H1 (cell line): ENCODE results near the gene ATP13A2. TPM values are rescaled to one million over a fixed set of nuclear protein-coding genes. Genes with fewer than 3 reads are reported as not detected.

Experiments
- CTCF ChIA-PET: fragments of 300-600 bp; sonication (Branson Sonifier 250); formaldehyde crosslinking; loops from one replicate; lab custom pipeline; 2021; ENCODE audit not compliant: partially characterized antibody; lab: Charles Lee
- POLR2A ChIA-PET: fragments of 300-600 bp; sonication (Branson Sonifier 250); formaldehyde crosslinking; loops from one replicate; lab custom pipeline; 2021; ENCODE audit warnings: inconsistent platforms; ENCODE audit not compliant: partially characterized antibody; lab: Charles Lee
- DNase-seq, 2 experiments: peaks; one replicate each; pipeline versions ENCODE4 v3.0.0 to v3.0.0-alpha.2; 2010 to 2022; ENCODE audit warnings: low spot score in 2 of 2, low read depth in 1 of 2, mixed read lengths in 1 of 2
- FAIRE-seq: peaks from 2 replicates; lab custom pipeline; 2011; peaks lifted over from hg19 to GRCh38; lab: Jason Lieb, UNC
- H2AFZ ChIP-seq: 2 replicates; pipeline ENCODE4 v1.8.1; 2012; ENCODE audit warnings: low read length, inconsistent platforms
- H2AK5ac ChIP-seq: 2 replicates; pipeline ENCODE4 v1.6.1; 2013; ENCODE audit warnings: low read depth, low read length
- H2BK120ac ChIP-seq: replicated peaks from 2 replicates; pipeline ENCODE3; 2013; ENCODE audit warnings: low read depth, low read length, inconsistent platforms
- H2BK12ac ChIP-seq: 2 replicates; pipeline ENCODE4 v1.6.1; 2013; ENCODE audit warnings: low read depth, low read length
- H2BK15ac ChIP-seq: 2 replicates; pipeline ENCODE4 v1.6.1; 2013; ENCODE audit warnings: low read length
- H2BK20ac ChIP-seq: 2 replicates; pipeline ENCODE4 v1.6.1; 2013; ENCODE audit warnings: low read length
- H2BK5ac ChIP-seq: 2 replicates; pipeline ENCODE4 v1.6.1; 2013; ENCODE audit warnings: low read depth, low read length
- H3K14ac ChIP-seq: 2 replicates; pipeline ENCODE4 v1.6.1; 2013; ENCODE audit warnings: inconsistent platforms; ENCODE audit not compliant: insufficient read length
- H3K18ac ChIP-seq: 2 replicates; pipeline ENCODE4 v1.6.1; 2013; ENCODE audit warnings: low read length; ENCODE audit errors: extremely low read depth
- H3K23ac ChIP-seq: 2 replicates; pipeline ENCODE4 v1.6.1; 2013; ENCODE audit warnings: inconsistent platforms; ENCODE audit not compliant: insufficient read length
- H3K23me2 ChIP-seq: 2 replicates; pipeline ENCODE4 v1.6.1; 2013; ENCODE audit warnings: low read depth, low read length
- H3K27ac ChIP-seq: 2 replicates; pipeline ENCODE4 v1.6.1; 2011; ENCODE audit warnings: low read depth, low read length, inconsistent platforms
- H3K27me3 ChIP-seq, 4 experiments: replicated peaks in 1 of 4; 1 replicate in 1 of 4; 2 replicates in 3 of 4; pipeline versions ENCODE4 v1.6.1 to v1.8.1; 2011 to 2013; ENCODE audit warnings: low read length in 3 of 4, mild to moderate bottlenecking in 3 of 4, inconsistent platforms in 2 of 4, mixed read lengths in 2 of 4, moderate library complexity in 1 of 4; ENCODE audit not compliant: control insufficient read depth in 3 of 4, insufficient read depth in 3 of 4; ENCODE audit errors: extremely low read depth in 1 of 4
- H3K36me3 ChIP-seq, 4 experiments: 2 replicates each; pipeline versions ENCODE4 v1.6.1 to v1.8.1; 2011 to 2013; ENCODE audit warnings: mild to moderate bottlenecking in 4 of 4, low read length in 3 of 4, moderate library complexity in 2 of 4, control low read depth in 1 of 4, inconsistent platforms in 1 of 4; ENCODE audit not compliant: insufficient read depth in 4 of 4, control insufficient read depth in 2 of 4
- H3K4ac ChIP-seq: replicated peaks from 2 replicates; pipeline ENCODE3; 2013; ENCODE audit warnings: low read length, low read depth, mixed read lengths, inconsistent platforms; ENCODE audit not compliant: insufficient read length
- H3K4me1 ChIP-seq, 4 experiments: replicated peaks in 1 of 4; 1 replicate in 1 of 4; 2 replicates in 3 of 4; pipeline versions ENCODE4 v1.6.1 to v1.8.1; 2011 to 2013; ENCODE audit warnings: low read length in 3 of 4, inconsistent platforms in 2 of 4, mixed read lengths in 1 of 4; ENCODE audit not compliant: insufficient read depth in 4 of 4, control insufficient read depth in 3 of 4
- H3K4me2 ChIP-seq, 2 experiments: 2 replicates each; pipeline versions ENCODE4 v1.6.1 to v1.8.1; 2011 to 2013; ENCODE audit warnings: low read depth in 2 of 2, low read length in 2 of 2, control low read depth in 1 of 2, inconsistent platforms in 1 of 2, mild to moderate bottlenecking in 1 of 2; ENCODE audit not compliant: insufficient read depth in 1 of 2
- H3K4me3 ChIP-seq, 4 experiments: fragments of 200-600, 300-600 bp in 1 of 4; sonication (generic), shearing (Covaris generic), sonication (Bioruptor Twin) in 1 of 4; 2 replicates each; pipeline versions ENCODE4 v1.5.1 to v1.8.1; 2011 to 2016; ENCODE audit warnings: low read length in 4 of 4, low read depth in 3 of 4, control low read depth in 2 of 4, inconsistent platforms in 2 of 4, mild to moderate bottlenecking in 2 of 4, mixed read lengths in 1 of 4, moderate library complexity in 1 of 4; ENCODE audit not compliant: insufficient read depth in 2 of 4; ENCODE audit errors: extremely low read depth in 1 of 4
- H3K56ac ChIP-seq: replicated peaks from 2 replicates; pipeline ENCODE3; 2013; ENCODE audit warnings: low read depth, mild to moderate bottlenecking, mixed read lengths, low read length, inconsistent platforms; ENCODE audit not compliant: insufficient read length
- H3K79me1 ChIP-seq: 2 replicates; pipeline ENCODE4 v1.6.1; 2013; ENCODE audit warnings: low read depth, low read length, control low read depth
- H3K79me2 ChIP-seq, 2 experiments: 2 replicates each; pipeline versions ENCODE4 v1.6.1 to v1.8.1; 2012 to 2013; ENCODE audit warnings: low read length in 2 of 2, mild to moderate bottlenecking in 2 of 2, inconsistent platforms in 1 of 2; ENCODE audit not compliant: insufficient read depth in 2 of 2, control insufficient read depth in 1 of 2
- H3K9ac ChIP-seq, 4 experiments: replicated peaks in 1 of 4; 1 replicate in 1 of 4; 2 replicates in 3 of 4; pipeline versions ENCODE4 v1.6.1 to v1.8.1; 2011 to 2013; ENCODE audit warnings: low read depth in 3 of 4, low read length in 3 of 4, control low read depth in 2 of 4, mild to moderate bottlenecking in 2 of 4, moderate library complexity in 2 of 4, inconsistent platforms in 1 of 4; ENCODE audit errors: extremely low read depth in 1 of 4
- H3K9me3 ChIP-seq, 2 experiments: 2 replicates each; pipeline versions ENCODE4 v1.6.1 to v1.8.1; 2012 to 2013; ENCODE audit warnings: mild to moderate bottlenecking in 2 of 2, moderate library complexity in 2 of 2, control low read depth in 1 of 2, inconsistent platforms in 1 of 2, low read depth in 1 of 2, low read length in 1 of 2, mixed read lengths in 1 of 2; ENCODE audit not compliant: insufficient read depth in 2 of 2
- H4K20me1 ChIP-seq, 2 experiments: replicated peaks in 1 of 2; 2 replicates each; pipeline versions ENCODE3 to v1.8.1; 2011 to 2013; ENCODE audit warnings: inconsistent platforms in 2 of 2, low read length in 2 of 2, mild to moderate bottlenecking in 1 of 2; ENCODE audit not compliant: insufficient read depth in 2 of 2, control insufficient read depth in 1 of 2
- H4K5ac ChIP-seq: 2 replicates; pipeline ENCODE4 v1.6.1; 2013; ENCODE audit warnings: low read length, low read depth, mixed read lengths, inconsistent platforms; ENCODE audit not compliant: insufficient read length
- H4K8ac ChIP-seq: 2 replicates; pipeline ENCODE4 v1.8.0; 2013; ENCODE audit warnings: mild to moderate bottlenecking, moderate library complexity, low read length, inconsistent platforms; ENCODE audit not compliant: insufficient read depth; ENCODE audit errors: extremely low read depth
- H4K91ac ChIP-seq: replicated peaks from 2 replicates; pipeline ENCODE3; 2013; ENCODE audit warnings: low read length, mixed read lengths, inconsistent platforms; ENCODE audit not compliant: insufficient read length
- ATF3 ChIP-seq: IDR thresholded peaks from 2 replicates; pipeline ENCODE4 v1.6.1; 2011; ENCODE audit warnings: low read depth, mild to moderate bottlenecking, low read length; ENCODE audit not compliant: insufficient read depth
- CHD1 ChIP-seq: IDR thresholded peaks from 2 replicates; pipeline ENCODE4 v1.6.1; 2012; ENCODE audit warnings: low read depth, low read length, improper control_type of control experiment
- EGR1 ChIP-seq: IDR thresholded peaks from 2 replicates; pipeline ENCODE4 v1.6.1; 2011; ENCODE audit warnings: low read depth, low read length, borderline replicate concordance
- EP300 ChIP-seq, 2 experiments: IDR thresholded peaks; 1 replicate in 1 of 2; 2 replicates in 1 of 2; pipeline ENCODE4 v1.6.1; 2011 to 2012; ENCODE audit warnings: low read depth in 2 of 2, low read length in 2 of 2, mild to moderate bottlenecking in 2 of 2, borderline replicate concordance in 1 of 2, inconsistent platforms in 1 of 2, moderate library complexity in 1 of 2
- HDAC6 ChIP-seq: IDR thresholded peaks from one replicate; pipeline ENCODE4 v1.7.1; 2012; ENCODE audit warnings: low read depth, mild to moderate bottlenecking, inconsistent platforms, low read length, moderate library complexity
- KDM1A ChIP-seq: fragments of 200-600, 300-600 bp; sonication (generic); IDR thresholded peaks from 2 replicates; pipeline ENCODE4 v1.7.1; 2016; ENCODE audit warnings: mild to moderate bottlenecking, low read length, borderline replicate concordance
- KDM5A ChIP-seq: fragments of 200-600 bp; IDR thresholded peaks from 2 replicates; pipeline ENCODE4 v1.7.1; 2012; ENCODE audit warnings: mild to moderate bottlenecking, low read length, inconsistent platforms, mixed read lengths
- POLR2A ChIP-seq, 2 experiments: IDR thresholded peaks; 1 replicate in 1 of 2; 2 replicates in 1 of 2; pipeline ENCODE4 v1.6.1; 2011; ENCODE audit warnings: low read depth in 2 of 2, low read length in 2 of 2, mild to moderate bottlenecking in 2 of 2; ENCODE audit errors: control extremely low read depth in 1 of 2
- RNF2 ChIP-seq: fragments of 200-900, 300-1000 bp; sonication (generic); IDR thresholded peaks from 2 replicates; pipeline ENCODE4 v1.7.1; 2016; ENCODE audit warnings: borderline replicate concordance, low read depth, mild to moderate bottlenecking, antibody characterized with exemption, low read length; ENCODE audit not compliant: poor library complexity, severe bottlenecking; ENCODE audit errors: missing control alignments
- SIX5 ChIP-seq: IDR thresholded peaks from 2 replicates; pipeline ENCODE4 v1.6.1; 2011; ENCODE audit warnings: mild to moderate bottlenecking, low read depth, low read length
- USF2 ChIP-seq: IDR thresholded peaks from 2 replicates; pipeline ENCODE4 v1.6.1; 2011; ENCODE audit warnings: low read length, improper control_type of control experiment
- YY1 ChIP-seq: IDR thresholded peaks from 2 replicates; pipeline ENCODE4 v1.6.1; 2011; ENCODE audit warnings: low read depth, mild to moderate bottlenecking, low read length
- WGBS, 2 experiments: shearing (Covaris generic) in 1 of 2; methylation state at CpG; one replicate each; pipeline versions ENCODE4 v1.1.6 to v1.1.7; 2013 to 2015; ENCODE audit warnings: low lambda C conversion rate in 2 of 2, mixed read lengths in 2 of 2, inconsistent platforms in 1 of 2, low coverage in 1 of 2, missing lambda C conversion rate in 1 of 2; ENCODE audit not compliant: insufficient replicate concordance in 2 of 2, insufficient coverage in 1 of 2, insufficient read length in 1 of 2; ENCODE audit errors: extremely low coverage in 1 of 2, missing lambda C conversion rate in 1 of 2; 5-methylcytosine and 5-hydroxymethylcytosine counted together
- polyA plus RNA-seq, 7 experiments: library from polyadenylated mRNA; depleted of rRNA in 3 of 7; stranded (reverse) in 5 of 7; unstranded in 2 of 7; fragments of >200 nt in 5 of 7; fragments of 200-250 nt in 2 of 7; gene quantifications; 1 replicate in 5 of 7; 2 replicates in 1 of 7; 4 replicates in 1 of 7; pipeline versions ENCODE4 v1.2.1 to v1.2.3, GENCODE V29; 2011 to 2013; ENCODE audit warnings: missing spikeins in 2 of 7, mixed read lengths in 2 of 7
- total RNA-seq: library from RNA; stranded (reverse); fragmentation: NEBNext Ultra II Directional; extraction: Animal tissue kit (Norgen Biotek cat#: 25700); gene quantifications from 2 replicates; pipeline ENCODE4 v1.2.1, GENCODE V29; 2021

Gene ATP13A2
- total and polyA plus RNA-seq, 2 of the 8 experiments (the other 6 are each of a cell fraction or from before 2014, with no cell fraction given) = 82.1 to 83.6 TPM

GRCh38 chr1:16992102-16992501, 19.6 kb downstream of the ATP13A2 start:
- no peak overlapping the region for H3K23ac ChIP-seq
- H3K4me1 ChIP-seq = no peaks in the 10 kb centered on the region
- DNase-seq (no peak), FAIRE-seq (no peak)
- CTCF ChIA-PET = interaction anchor here (0.8 to 1.6 kb wide), 8 partner anchors 10 to 288 kb away, joined by 3 to 5 read pairs (median 4); no protein-coding TSS in a partner anchor
- H2BK20ac ChIP-seq = no peak overlapping the region
- H2AK5ac ChIP-seq = no peak overlapping the region
- H3K4me2 ChIP-seq = no peak overlapping the region
- H3K56ac ChIP-seq = no peak overlapping the region
- H3K18ac ChIP-seq = no peak overlapping the region
- H3K27me3 ChIP-seq = no peaks in the 10 kb centered on the region
- H3K9ac ChIP-seq = no peak overlapping the region
- H2BK15ac ChIP-seq = no peak overlapping the region
- H3K4ac ChIP-seq = no peak overlapping the region
- no peaks in the 10 kb centered on the region for H3K9me3 ChIP-seq
- H4K91ac ChIP-seq = no peak overlapping the region
- POLR2A ChIA-PET = interaction anchor here (0.8 to 1.9 kb wide), 7 partner anchors 10 to 45 kb away, joined by 3 to 6 read pairs (median 4); no protein-coding TSS in a partner anchor
- no peaks in the 10 kb centered on the region for H3K79me2 ChIP-seq
- no peaks in the 10 kb centered on the region for H3K23me2 ChIP-seq
- 97% methylated on average over 8 of the region's 12 CpGs; no CpG with 5 or more reads in 1 of the 2 experiments for WGBS, 2 experiments
- H3K79me1 ChIP-seq = no peaks in the 10 kb centered on the region
- H2BK12ac ChIP-seq = no peak overlapping the region
- H3K4me3 ChIP-seq = no peak overlapping the region
- no peak overlapping the region for H4K8ac ChIP-seq
- H4K20me1 ChIP-seq = peaks cover 0 to 3% of the 10 kb centered on the region in 2 experiments
- no peak overlapping the region for H2BK120ac ChIP-seq
- H3K14ac ChIP-seq = no peak overlapping the region
- H2BK5ac ChIP-seq = no peak overlapping the region
- H3K36me3 ChIP-seq = peaks cover 2 to 9% (median 6%) of the 10 kb centered on the region in 4 experiments; a peak in 5 of 8 replicates
- no peak overlapping the region for H2AFZ ChIP-seq
- no peak overlapping the region for H3K27ac ChIP-seq
- H4K5ac ChIP-seq = no peak overlapping the region
- no peak for TF ChIP-seq ATF3
- no peak for TF ChIP-seq HDAC6
- TF ChIP-seq EP300 (IDR thresholded peaks at IDR 0.05; ENCODE audit: borderline replicate concordance in 1 of 2, low read depth in 2 of 2, low read length in 2 of 2) = no peak
- TF ChIP-seq POLR2A (IDR thresholded peaks at IDR 0.05; ENCODE audit: control extremely low read depth in 1 of 2, low read depth in 2 of 2, low read length in 2 of 2) = no peak
- TF ChIP-seq EGR1 = no peak
- TF ChIP-seq KDM5A = no peak
- TF ChIP-seq CHD1 = no peak
- TF ChIP-seq YY1 = no peak
- TF ChIP-seq RNF2 = no peak
- TF ChIP-seq SIX5 = no peak
- TF ChIP-seq KDM1A = no peak
- no peak for TF ChIP-seq USF2
